IMR-90 (cell line): ENCODE data around the gene OR8J3. TPM values are rescaled to one million over a fixed set of nuclear protein-coding genes. Genes with fewer than 3 reads are reported as not detected.

Experiments
- ATAC-seq: fragments of 200-7000 bp; cut with Tn5 transposase; 2 replicates; pipeline ENCODE4 v1.9.1; 2020; ENCODE audit warnings: low read depth, mild to moderate bottlenecking, moderate library complexity
- BruUV-seq: library from RNA; stranded (reverse); fragments of 400-500 nt; replicated peaks from 2 replicates; lab custom pipeline; 2021; lab: Mats Ljungman, UMichigan
- CTCF ChIA-PET: fragments of 300-600 bp; formaldehyde crosslinking; extraction: SDS; loops from one replicate; lab custom pipeline; 2021; ENCODE audit warnings: antibody characterized with exemption; lab: Yijun Ruan, JAX
- POLR2A ChIA-PET: fragments of 300-600 bp; sonication (Branson Sonifier 250); formaldehyde crosslinking; loops from one replicate; lab custom pipeline; 2022; ENCODE audit warnings: antibody characterized with exemption; ENCODE audit not compliant: unreplicated experiment; lab: Charles Lee
- DNase-seq: peaks from one replicate; pipeline ENCODE4 v3.0.0; 2013
- H2AFZ ChIP-seq: replicated peaks from 2 replicates; pipeline ENCODE3; 2013; ENCODE audit warnings: low read length, mild to moderate bottlenecking; ENCODE audit not compliant: poor library complexity
- H2AK5ac ChIP-seq: 2 replicates; pipeline ENCODE4 v1.6.1; 2013; ENCODE audit warnings: low read depth, low read length, inconsistent platforms
- H2AK9ac ChIP-seq: replicated peaks from 2 replicates; pipeline ENCODE3; 2013; ENCODE audit warnings: mild to moderate bottlenecking, low read depth, low read length, moderate library complexity; ENCODE audit not compliant: poor library complexity
- H2BK120ac ChIP-seq: 2 replicates; pipeline ENCODE4 v1.6.1; 2013; ENCODE audit warnings: low read depth, low read length, inconsistent platforms
- H2BK15ac ChIP-seq: 3 replicates; pipeline ENCODE4 v1.6.1; 2013; ENCODE audit warnings: low read depth, low read length, inconsistent platforms
- H2BK20ac ChIP-seq: 2 replicates; pipeline ENCODE4 v1.6.1; 2013; ENCODE audit warnings: low read depth, mild to moderate bottlenecking, inconsistent platforms, low read length, moderate library complexity
- H2BK5ac ChIP-seq: 2 replicates; pipeline ENCODE4 v1.6.1; 2013; ENCODE audit warnings: mild to moderate bottlenecking, low read depth, low read length, inconsistent platforms; ENCODE audit not compliant: poor library complexity, severe bottlenecking
- H3K14ac ChIP-seq: replicated peaks from 2 replicates; pipeline ENCODE4 v1.6.1; 2013; ENCODE audit warnings: low read depth, low read length, inconsistent platforms
- H3K18ac ChIP-seq: 2 replicates; pipeline ENCODE4 v1.6.1; 2013; ENCODE audit warnings: low read depth, low read length, control low read depth
- H3K23ac ChIP-seq: 2 replicates; pipeline ENCODE4 v1.6.1; 2013; ENCODE audit warnings: low read depth, low read length, inconsistent platforms
- H3K27ac ChIP-seq: 2 replicates; pipeline ENCODE4 v1.5.1; 2013; ENCODE audit warnings: mild to moderate bottlenecking, control low read depth, low read length; ENCODE audit not compliant: insufficient read depth
- H3K27me3 ChIP-seq: 2 replicates; pipeline ENCODE4 v1.6.1; 2013; ENCODE audit warnings: low read length; ENCODE audit not compliant: control insufficient read depth, insufficient read depth
- H3K36me3 ChIP-seq: 2 replicates; pipeline ENCODE4 v1.6.1; 2013; ENCODE audit warnings: low read length, mixed read lengths; ENCODE audit not compliant: control insufficient read depth, insufficient read depth
- H3K4ac ChIP-seq: 2 replicates; pipeline ENCODE4 v1.6.1; 2013; ENCODE audit warnings: low read depth, low read length, inconsistent platforms
- H3K4me1 ChIP-seq: 2 replicates; pipeline ENCODE4 v1.6.1; 2013; ENCODE audit warnings: low read length, mixed read lengths; ENCODE audit not compliant: control insufficient read depth, insufficient read depth
- H3K4me2 ChIP-seq: 2 replicates; pipeline ENCODE4 v1.6.1; 2013; ENCODE audit warnings: low read depth, mild to moderate bottlenecking, control low read depth, low read length, moderate library complexity
- H3K4me3 ChIP-seq: 2 replicates; pipeline ENCODE4 v1.5.1; 2013; ENCODE audit warnings: low read depth, mild to moderate bottlenecking, control low read depth, low read length, moderate library complexity; ENCODE audit not compliant: insufficient read depth
- H3K56ac ChIP-seq: 2 replicates; pipeline ENCODE4 v1.6.1; 2013; ENCODE audit warnings: low read length, inconsistent platforms; ENCODE audit not compliant: insufficient read depth; ENCODE audit errors: extremely low read depth
- H3K79me1 ChIP-seq, 2 experiments: 2 replicates each; pipeline ENCODE4 v1.6.1; 2013; ENCODE audit warnings: low read length in 2 of 2, inconsistent platforms in 1 of 2, low read depth in 1 of 2
- H3K9ac ChIP-seq: 2 replicates; pipeline ENCODE4 v1.6.1; 2013; ENCODE audit warnings: low read depth, low read length, control low read depth
- H3K9me1 ChIP-seq: 2 replicates; pipeline ENCODE4 v1.6.1; 2013; ENCODE audit warnings: low read length, inconsistent platforms; ENCODE audit not compliant: insufficient read depth
- H3K9me3 ChIP-seq: 2 replicates; pipeline ENCODE4 v1.6.1; 2013; ENCODE audit warnings: low read length; ENCODE audit not compliant: control insufficient read depth, insufficient read depth
- H4K20me1 ChIP-seq: 2 replicates; pipeline ENCODE4 v1.6.1; 2013; ENCODE audit warnings: low read length, inconsistent platforms; ENCODE audit not compliant: insufficient read depth
- H4K5ac ChIP-seq: 2 replicates; pipeline ENCODE4 v1.6.1; 2013; ENCODE audit warnings: mild to moderate bottlenecking, low read depth, low read length, control low read depth
- H4K8ac ChIP-seq, 2 experiments: 2 replicates each; pipeline ENCODE4 v1.6.1; 2013; ENCODE audit warnings: low read depth in 2 of 2, low read length in 2 of 2, control low read depth in 1 of 2, inconsistent platforms in 1 of 2
- H4K91ac ChIP-seq: 2 replicates; pipeline ENCODE4 v1.6.1; 2013; ENCODE audit warnings: low read depth, low read length, inconsistent platforms; ENCODE audit not compliant: insufficient read depth
- CEBPB ChIP-seq: IDR thresholded peaks from 2 replicates; pipeline ENCODE4 v1.6.1; 2012; ENCODE audit warnings: low read depth, low read length, improper control_type of control experiment
- CTCF ChIP-seq: conservative IDR thresholded peaks from 2 replicates; pipeline ENCODE4 v1.5.1; 2012; ENCODE audit warnings: mild to moderate bottlenecking, low read depth, low read length, improper control_type of control experiment
- NFE2L2 ChIP-seq: fragments of 150-350 bp; IDR thresholded peaks from 2 replicates; pipeline ENCODE4 v1.6.1; 2016; ENCODE audit warnings: low read depth, mild to moderate bottlenecking, low read length
- POLR2A ChIP-seq: IDR thresholded peaks from 2 replicates; pipeline ENCODE4 v1.6.1; 2012; ENCODE audit warnings: mild to moderate bottlenecking, low read depth, low read length
- RAD21 ChIP-seq: IDR thresholded peaks from 2 replicates; pipeline ENCODE4 v1.6.1; 2012; ENCODE audit warnings: low read length, improper control_type of control experiment
- WGBS, 2 experiments: methylation state at CpG; one replicate each; pipeline versions ENCODE4 v1.1.5 to v1.1.7; 2013; ENCODE audit warnings: missing lambda C conversion rate in 2 of 2; ENCODE audit not compliant: insufficient read length in 1 of 2; ENCODE audit errors: extremely low coverage in 2 of 2; 5-methylcytosine and 5-hydroxymethylcytosine counted together
- dilution Hi-C: fragments of 300-500 bp; cut with HindIII; formaldehyde crosslinking; loops from one replicate; pipeline ENCODE4 v1.14.3; 2018; ENCODE audit warnings: low sequenced_read_pairs; ENCODE audit not compliant: unreplicated experiment
- in situ Hi-C: fragments of 300-500 bp; cut with MboI; formaldehyde crosslinking; loops from 3 replicates; pipeline ENCODE4 v1.14.3; 2019; ENCODE audit warnings: low sequenced_read_pairs, inconsistent platforms, mixed read lengths
- intact Hi-C: fragments of 100-400 bp; cut with micrococcal nuclease; formaldehyde crosslinking; loops from 2 replicates; pipeline ENCODE4 v1.10.0; 2022
- polyA plus RNA-seq, 3 experiments: library from polyadenylated mRNA; depleted of rRNA; stranded (reverse); fragments of >200 nt; gene quantifications; 2 replicates each; pipeline ENCODE4 v1.2.3, GENCODE V29; 2012; ENCODE audit warnings: low replicate concordance in 1 of 3
- total RNA-seq: library from RNA; depleted of rRNA; stranded (reverse); fragments of >200 nt; gene quantifications from 2 replicates; pipeline ENCODE4 v1.2.3, GENCODE V29; 2012

Gene OR8J3
- total and polyA plus RNA-seq, 2 of the 4 experiments (the other 2 are of a cell fraction), result not detected

- no peak for DNase-seq
- no peak within 1 kb of the TSS for H2BK15ac ChIP-seq
- H3K4me2 ChIP-seq, result no peak within 1 kb of the TSS
- H2AK5ac ChIP-seq, result no peak within 1 kb of the TSS
- no peak for ATAC-seq
- H4K5ac ChIP-seq, result no peak within 1 kb of the TSS
- no peaks in the 10 kb centered on the region for H3K9me1 ChIP-seq
- no peak within 1 kb of the TSS for H3K23ac ChIP-seq
- in situ Hi-C loops, result no loop called here
- H4K8ac ChIP-seq, result no peak within 1 kb of the TSS
- dilution Hi-C loops, result no loop called here
- H3K18ac ChIP-seq, result no peak within 1 kb of the TSS
- H2AK9ac ChIP-seq, result no peak within 1 kb of the TSS
- H4K20me1 ChIP-seq, result no peaks in the 10 kb centered on the region
- WGBS, 2 experiments, result no CpG with 5 or more reads among the region's 3 CpGs
- BruUV-seq, result no TSS peak
- H3K4ac ChIP-seq, result no peak within 1 kb of the TSS
- no peaks in the 10 kb centered on the region for H3K79me1 ChIP-seq
- no peak within 1 kb of the TSS for H3K27ac ChIP-seq
- ChIA-PET CTCF (no interaction called here), POLR2A (no interaction called here)
- no peaks in the 10 kb centered on the region; the same call in 1 of the 2 replicates for H3K9me3 ChIP-seq
- intact Hi-C loops, result no loop called here
- no peak within 1 kb of the TSS for H2BK20ac ChIP-seq
- H2BK120ac ChIP-seq, result no peak within 1 kb of the TSS
- no peak for TF ChIP-seq CEBPB
- TF ChIP-seq RAD21, result no peak
- TF ChIP-seq CTCF, result no peak
- no peak for TF ChIP-seq NFE2L2
- no peak for TF ChIP-seq POLR2A
- H3K4me1 ChIP-seq, result no peaks in the 10 kb centered on the region
- no peak within 1 kb of the TSS for H2BK5ac ChIP-seq
- no peak within 1 kb of the TSS for H3K9ac ChIP-seq
- no peak within 1 kb of the TSS for H2AFZ ChIP-seq
- no peaks in the 10 kb centered on the region for H3K36me3 ChIP-seq
- no peak within 1 kb of the TSS for H3K56ac ChIP-seq
- H3K27me3 ChIP-seq, result no peaks in the 10 kb centered on the region
- H3K4me3 ChIP-seq, result no peak within 1 kb of the TSS
- H4K91ac ChIP-seq, result no peak within 1 kb of the TSS
- no peak within 1 kb of the TSS for H3K14ac ChIP-seq
Observed at GRCh38 chr11:56093008-56093407, 47.0 kb downstream of the OR8J3 start, which contains the start of gene OR8I2. Gene OR8I2 (plus strand): TSS chr11:56093308. CDS start chr11:56093308, 0 bp downstream.
